ENCODE results near the gene SYNE2.

SYNE2 gene

DNA sequence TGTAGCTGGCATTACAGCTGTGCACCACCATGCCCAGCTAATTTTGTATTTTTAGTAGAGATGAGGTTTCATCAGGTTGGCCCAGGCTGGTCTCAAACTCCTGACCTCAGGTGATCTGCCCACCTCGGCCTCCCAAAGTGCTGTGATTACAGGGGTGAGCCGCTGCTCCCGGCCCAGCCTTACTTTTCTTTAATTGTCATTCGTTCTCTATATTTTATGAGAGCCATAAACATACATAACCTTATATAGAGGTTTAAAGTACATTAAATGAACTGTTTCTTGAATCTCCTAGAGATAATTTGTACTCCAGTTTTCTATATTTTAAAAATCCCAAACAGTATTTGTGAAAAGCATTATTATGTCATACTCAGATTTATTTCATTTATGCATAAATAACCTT lies 98.6 kb downstream of the SYNE2 start:
- H3K9ac ChIP-seq (ENCODE audit: low read depth, low read length) = no peak overlapping the region
- H3K36me3 ChIP-seq (ENCODE audit: control insufficient read depth, insufficient read depth, low read length) = no peaks in the 10 kb centered on the region

GRCh38 chr14:63952053-63952932 lies 99.5 kb downstream of the SYNE2 start:
- H3K27me3 ChIP-seq (ENCODE audit: control insufficient read depth, insufficient read depth, low read length) = no peaks in the 10 kb centered on the region
- no peaks in the 10 kb centered on the region for H3K36me3 ChIP-seq (ENCODE audit: control insufficient read depth, insufficient read depth, low read length)
- peaks cover 9% of the 10 kb centered on the region for H3K4me1 ChIP-seq (ENCODE audit: control insufficient read depth, insufficient read depth, low read length)
- no peak overlapping the region for H3K9ac ChIP-seq (ENCODE audit: low read depth, low read length)
- no peak overlapping the region for H3K4me3 ChIP-seq (ENCODE audit: low read depth, low read length)
- no peaks in the 10 kb centered on the region for H3K9me3 ChIP-seq (ENCODE audit: control insufficient read depth, insufficient read depth, low read length)

More for the DNA sequence above, 98.6 kb downstream of the SYNE2 start:
- Histone ChIP-seq H3K4me3 (ENCODE audit: low read depth, low read length) (no peak overlapping the region), H3K4me1 (ENCODE audit: control insufficient read depth, insufficient read depth, low read length) (peaks cover 9% of the 10 kb centered on the region), H3K27me3 (ENCODE audit: control insufficient read depth, insufficient read depth, low read length) (no peaks in the 10 kb centered on the region), H3K9me3 (ENCODE audit: control insufficient read depth, insufficient read depth, low read length) (no peaks in the 10 kb centered on the region)

GRCh38 chr14:63952933-63953437 lies 100.2 kb downstream of the SYNE2 start:
- H3K9ac ChIP-seq (ENCODE audit: low read depth, low read length) = no peak overlapping the region
- no peak overlapping the region for H3K4me3 ChIP-seq (ENCODE audit: low read depth, low read length)
- no peaks in the 10 kb centered on the region for H3K36me3 ChIP-seq (ENCODE audit: control insufficient read depth, insufficient read depth, low read length)
- H3K27me3 ChIP-seq (ENCODE audit: control insufficient read depth, insufficient read depth, low read length) = no peaks in the 10 kb centered on the region
- no peaks in the 10 kb centered on the region for H3K9me3 ChIP-seq (ENCODE audit: control insufficient read depth, insufficient read depth, low read length)
- H3K4me1 ChIP-seq (ENCODE audit: control insufficient read depth, insufficient read depth, low read length) = peaks cover 9% of the 10 kb centered on the region

GRCh38 chr14:63956326-63956725 lies 103.5 kb downstream of the SYNE2 start:
- H3K9me3 ChIP-seq (ENCODE audit: control insufficient read depth, insufficient read depth, low read length) = no peaks in the 10 kb centered on the region
- no peak overlapping the region for H3K4me3 ChIP-seq (ENCODE audit: low read depth, low read length)
- no peaks in the 10 kb centered on the region for H3K36me3 ChIP-seq (ENCODE audit: control insufficient read depth, insufficient read depth, low read length)
- H3K9ac ChIP-seq (ENCODE audit: low read depth, low read length) = no peak overlapping the region
- peaks cover 9% of the 10 kb centered on the region for H3K4me1 ChIP-seq (ENCODE audit: control insufficient read depth, insufficient read depth, low read length)
- no peaks in the 10 kb centered on the region for H3K27me3 ChIP-seq (ENCODE audit: control insufficient read depth, insufficient read depth, low read length)

DNA sequence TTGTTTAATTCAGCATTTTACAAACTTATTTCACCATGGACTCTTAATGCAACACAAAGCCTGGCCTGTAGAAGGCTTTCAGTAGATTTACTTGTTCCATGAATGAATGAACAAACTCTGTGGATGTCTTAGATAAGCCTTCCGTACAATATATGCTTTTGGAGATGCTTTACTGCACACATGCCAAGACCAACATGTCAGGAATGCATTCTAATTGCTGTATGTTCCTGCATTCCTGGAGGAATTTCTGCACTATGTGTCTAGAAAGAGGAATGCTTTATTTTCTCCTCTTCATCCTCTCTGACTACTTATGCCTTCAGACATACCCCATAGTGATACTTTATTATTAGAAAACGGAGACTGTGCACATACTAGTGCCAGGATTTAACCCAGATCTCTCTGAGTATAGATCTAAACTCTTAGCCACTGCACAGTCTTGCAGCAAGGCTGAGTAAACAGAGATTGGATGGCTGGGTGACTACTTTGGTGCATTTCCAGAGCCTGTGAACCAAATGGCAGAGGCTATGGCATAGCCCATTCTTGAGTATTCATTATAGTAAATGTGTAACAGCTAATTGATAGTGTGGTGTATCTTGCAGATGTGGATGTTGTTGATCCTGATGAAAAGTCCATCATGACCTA lies 108.2 kb downstream of the SYNE2 start:
- no peaks in the 10 kb centered on the region for H3K27me3 ChIP-seq (ENCODE audit: control insufficient read depth, insufficient read depth, low read length)
- no peaks in the 10 kb centered on the region for H3K36me3 ChIP-seq (ENCODE audit: control insufficient read depth, insufficient read depth, low read length)
- no peaks in the 10 kb centered on the region for H3K9me3 ChIP-seq (ENCODE audit: control insufficient read depth, insufficient read depth, low read length)
- H3K9ac ChIP-seq (ENCODE audit: low read depth, low read length) = no peak overlapping the region
- peaks cover 8% of the 10 kb centered on the region for H3K4me1 ChIP-seq (ENCODE audit: control insufficient read depth, insufficient read depth, low read length)
- no peak overlapping the region for H3K4me3 ChIP-seq (ENCODE audit: low read depth, low read length)

DNA sequence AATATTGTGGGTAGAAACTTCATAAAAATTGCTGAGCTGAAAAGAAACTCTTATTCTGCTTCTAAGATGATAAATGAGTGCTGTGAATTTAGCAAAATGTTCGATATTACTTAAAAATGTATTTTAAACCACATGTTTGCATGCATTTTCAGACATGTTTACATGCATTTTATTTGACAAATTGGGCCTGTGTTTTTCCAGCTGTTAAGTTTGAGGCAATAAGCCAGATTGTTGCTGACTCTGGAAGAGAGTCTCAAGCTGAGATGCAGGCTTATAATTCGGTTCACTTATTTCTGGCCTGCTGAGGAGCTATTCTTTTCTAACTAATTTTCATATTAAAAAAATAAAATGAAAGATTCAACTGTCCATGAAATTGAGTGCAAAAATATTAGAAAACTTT lies 110.1 kb downstream of the SYNE2 start:
- no peaks in the 10 kb centered on the region for H3K9me3 ChIP-seq (ENCODE audit: control insufficient read depth, insufficient read depth, low read length)
- H3K4me1 ChIP-seq (ENCODE audit: control insufficient read depth, insufficient read depth, low read length) = peaks cover 8% of the 10 kb centered on the region
- no peaks in the 10 kb centered on the region for H3K36me3 ChIP-seq (ENCODE audit: control insufficient read depth, insufficient read depth, low read length)
- H3K4me3 ChIP-seq (ENCODE audit: low read depth, low read length) = no peak overlapping the region
- no peaks in the 10 kb centered on the region for H3K27me3 ChIP-seq (ENCODE audit: control insufficient read depth, insufficient read depth, low read length)
- no peak overlapping the region for H3K9ac ChIP-seq (ENCODE audit: low read depth, low read length)

DNA sequence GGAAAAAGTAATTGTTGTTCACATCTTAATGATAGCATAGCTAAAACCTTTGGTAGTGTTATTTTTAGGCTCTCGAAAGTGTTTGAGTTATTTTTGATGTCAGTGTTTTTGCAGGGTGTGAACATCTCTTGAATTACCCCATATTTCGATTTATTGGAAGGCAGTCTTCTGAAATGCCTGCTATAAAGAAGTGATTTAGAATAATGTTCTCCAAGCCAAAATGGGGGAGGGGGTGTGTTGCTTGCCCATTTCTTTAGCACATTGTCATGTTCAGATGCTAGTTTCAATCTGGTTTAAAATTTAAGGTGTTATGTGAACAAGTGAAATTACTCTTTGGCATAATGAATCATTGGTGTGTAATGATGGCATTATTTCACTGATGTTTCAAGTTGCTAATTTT lies 110.6 kb downstream of the SYNE2 start:
- Histone ChIP-seq H3K36me3 (ENCODE audit: control insufficient read depth, insufficient read depth, low read length) (no peaks in the 10 kb centered on the region), H3K4me3 (ENCODE audit: low read depth, low read length) (no peak overlapping the region), H3K9ac (ENCODE audit: low read depth, low read length) (no peak overlapping the region), H3K9me3 (ENCODE audit: control insufficient read depth, insufficient read depth, low read length) (no peaks in the 10 kb centered on the region), H3K4me1 (ENCODE audit: control insufficient read depth, insufficient read depth, low read length) (peaks cover 8% of the 10 kb centered on the region), H3K27me3 (ENCODE audit: control insufficient read depth, insufficient read depth, low read length) (no peaks in the 10 kb centered on the region)

GRCh38 chr14:63964113-63964512 lies 111.3 kb downstream of the SYNE2 start:
- H3K9me3 ChIP-seq (ENCODE audit: control insufficient read depth, insufficient read depth, low read length) = no peaks in the 10 kb centered on the region
- H3K27me3 ChIP-seq (ENCODE audit: control insufficient read depth, insufficient read depth, low read length) = no peaks in the 10 kb centered on the region
- H3K36me3 ChIP-seq (ENCODE audit: control insufficient read depth, insufficient read depth, low read length) = no peaks in the 10 kb centered on the region
- H3K9ac ChIP-seq (ENCODE audit: low read depth, low read length) = no peak overlapping the region
- no peak overlapping the region for H3K4me3 ChIP-seq (ENCODE audit: low read depth, low read length)
- H3K4me1 ChIP-seq (ENCODE audit: control insufficient read depth, insufficient read depth, low read length) = peaks cover 8% of the 10 kb centered on the region

DNA sequence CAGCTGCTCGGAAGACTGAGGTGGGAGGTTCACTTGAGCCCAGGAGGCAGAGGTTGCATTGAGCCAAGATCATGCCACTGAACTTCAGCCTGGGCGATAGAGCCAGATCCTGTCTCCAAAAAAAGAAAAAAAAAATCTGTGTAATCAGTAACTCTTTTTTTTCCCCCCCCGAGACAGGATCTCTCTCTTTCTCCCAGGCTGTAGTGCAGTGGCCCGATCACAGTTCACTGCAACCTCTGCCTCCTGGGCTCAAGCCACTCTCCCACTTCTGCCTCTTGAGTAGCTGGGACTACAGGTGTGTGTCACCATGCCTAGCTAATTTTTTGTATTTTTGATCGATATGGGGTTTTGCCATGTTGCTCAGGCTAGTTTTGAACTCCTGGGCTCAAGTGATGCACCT lies 113.6 kb downstream of the SYNE2 start:
- peaks cover 8% of the 10 kb centered on the region for H3K4me1 ChIP-seq (ENCODE audit: control insufficient read depth, insufficient read depth, low read length)
- H3K4me3 ChIP-seq (ENCODE audit: low read depth, low read length) = no peak overlapping the region
- H3K36me3 ChIP-seq (ENCODE audit: control insufficient read depth, insufficient read depth, low read length) = no peaks in the 10 kb centered on the region
- H3K27me3 ChIP-seq (ENCODE audit: control insufficient read depth, insufficient read depth, low read length) = no peaks in the 10 kb centered on the region
- H3K9ac ChIP-seq (ENCODE audit: low read depth, low read length) = no peak overlapping the region
- H3K9me3 ChIP-seq (ENCODE audit: control insufficient read depth, insufficient read depth, low read length) = no peaks in the 10 kb centered on the region

DNA sequence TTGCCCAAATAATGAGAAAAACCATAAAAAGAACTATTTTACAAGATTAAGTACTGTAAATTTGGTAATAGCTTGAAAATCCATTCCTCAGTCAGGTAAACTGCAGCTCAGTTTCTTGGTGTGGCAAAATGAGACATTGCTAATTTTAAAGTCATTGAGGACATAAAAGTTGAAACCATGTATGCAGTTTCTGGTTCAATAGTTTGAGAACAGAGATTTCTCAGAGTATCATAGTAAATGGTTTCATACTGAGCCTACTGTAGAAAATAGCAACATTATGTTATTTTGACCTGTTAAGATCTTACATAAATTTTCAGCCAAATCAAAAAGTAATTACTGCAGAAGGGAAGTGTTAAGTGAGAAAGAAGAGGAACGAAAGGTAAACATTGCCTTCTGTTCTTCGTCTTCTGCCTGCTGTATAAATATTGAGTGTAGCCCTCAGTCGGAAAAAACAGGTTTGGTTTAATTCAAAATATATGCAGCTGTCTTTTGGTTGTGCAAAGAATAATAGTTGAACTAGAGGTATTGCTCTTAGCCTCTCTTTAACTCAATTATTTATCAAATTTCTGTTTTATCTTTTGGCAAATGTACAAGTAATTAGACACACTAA lies 119.6 kb downstream of the SYNE2 start:
- no peaks in the 10 kb centered on the region for H3K9me3 ChIP-seq (ENCODE audit: control insufficient read depth, insufficient read depth, low read length)
- no peak overlapping the region for H3K9ac ChIP-seq (ENCODE audit: low read depth, low read length)
- H3K4me1 ChIP-seq (ENCODE audit: control insufficient read depth, insufficient read depth, low read length) = no peaks in the 10 kb centered on the region
- no peaks in the 10 kb centered on the region for H3K27me3 ChIP-seq (ENCODE audit: control insufficient read depth, insufficient read depth, low read length)
- no peaks in the 10 kb centered on the region for H3K36me3 ChIP-seq (ENCODE audit: control insufficient read depth, insufficient read depth, low read length)
- no peak overlapping the region for H3K4me3 ChIP-seq (ENCODE audit: low read depth, low read length)

- no peaks in the 10 kb centered on the region for H3K36me3 ChIP-seq (ENCODE audit: control insufficient read depth, insufficient read depth, low read length)
- H3K9ac ChIP-seq (ENCODE audit: low read depth, low read length) = no peak overlapping the region
Measured at GRCh38 chr14:63974176-63974575, 121.4 kb downstream of the SYNE2 start.

More at GRCh38 chr14:63974176-63974575, 121.4 kb downstream of the SYNE2 start:
- H3K9me3 ChIP-seq (ENCODE audit: control insufficient read depth, insufficient read depth, low read length) = no peaks in the 10 kb centered on the region
- H3K27me3 ChIP-seq (ENCODE audit: control insufficient read depth, insufficient read depth, low read length) = no peaks in the 10 kb centered on the region
- H3K4me3 ChIP-seq (ENCODE audit: low read depth, low read length) = no peak overlapping the region
- H3K4me1 ChIP-seq (ENCODE audit: control insufficient read depth, insufficient read depth, low read length) = no peaks in the 10 kb centered on the region
